Measurements from ENCODE around the gene SLC16A1.

Gene SLC16A1

GRCh38 chr1:112926858-112927257, 29.1 kb downstream of the SLC16A1 start:
- no peak for DNase-seq (ENCODE audit: low read depth, low spot score)
- Histone ChIP-seq H3K9ac (ENCODE audit: insufficient read length) (no peak overlapping the region), H3K4me3 (no peak overlapping the region), H3K27ac (no peak overlapping the region), H3K9me3 (ENCODE audit: low read depth, low read length) (no peaks in the 10 kb centered on the region), H3K36me3 (ENCODE audit: insufficient read depth, low read length) (peaks cover 69% of the 10 kb centered on the region)
- no peak for TF ChIP-seq FOXP2 (optimal IDR thresholded peaks at IDR 0.05; ENCODE audit: control extremely low read depth, extremely low read length, insufficient read depth)
- TF ChIP-seq POLR2AphosphoS5 (IDR thresholded peaks at IDR 0.05; ENCODE audit: borderline replicate concordance, low read depth, low read length) = no peak

GRCh38 chr1:112925015-112925414, 31.0 kb downstream of the SLC16A1 start:
- Histone ChIP-seq H3K4me3 (no peak overlapping the region), H3K36me3 (ENCODE audit: insufficient read depth, low read length) (peaks cover 78% of the 10 kb centered on the region), H3K9ac (ENCODE audit: insufficient read length) (no peak overlapping the region), H3K27ac (no peak overlapping the region), H3K9me3 (ENCODE audit: low read depth, low read length) (no peaks in the 10 kb centered on the region)
- DNase-seq (ENCODE audit: low read depth, low spot score) = no peak
- TF ChIP-seq POLR2AphosphoS5 (IDR thresholded peaks at IDR 0.05; ENCODE audit: borderline replicate concordance, low read depth, low read length) (no peak), FOXP2 (optimal IDR thresholded peaks at IDR 0.05; ENCODE audit: control extremely low read depth, extremely low read length, insufficient read depth) (no peak), EZH2 (IDR thresholded peaks at IDR 0.05) (no peak)

- Histone ChIP-seq H3K27ac (no peak overlapping the region), H3K36me3 (ENCODE audit: insufficient read depth, low read length) (peaks cover 75% of the 10 kb centered on the region), H3K9me3 (ENCODE audit: low read depth, low read length) (no peaks in the 10 kb centered on the region), H3K4me3 (no peak overlapping the region), H3K9ac (ENCODE audit: insufficient read length) (no peak overlapping the region)
- TF ChIP-seq EZH2 (IDR thresholded peaks at IDR 0.05) = no peak
- TF ChIP-seq POLR2AphosphoS5 (IDR thresholded peaks at IDR 0.05; ENCODE audit: borderline replicate concordance, low read depth, low read length) = no peak
- TF ChIP-seq FOXP2 (optimal IDR thresholded peaks at IDR 0.05; ENCODE audit: control extremely low read depth, extremely low read length, insufficient read depth) = no peak
- DNase-seq (ENCODE audit: low read depth, low spot score) = no peak
Measured at GRCh38 chr1:112923959-112924349, 32.0 kb downstream of the SLC16A1 start.

- no peak overlapping the region for H3K4me3 ChIP-seq
- no peak overlapping the region for H3K27ac ChIP-seq
- H3K9ac ChIP-seq (ENCODE audit: insufficient read length) = no peak overlapping the region
- H3K36me3 ChIP-seq (ENCODE audit: insufficient read depth, low read length) = peaks cover 72% of the 10 kb centered on the region
- TF ChIP-seq POLR2AphosphoS5 (IDR thresholded peaks at IDR 0.05; ENCODE audit: borderline replicate concordance, low read depth, low read length) (no peak), FOXP2 (optimal IDR thresholded peaks at IDR 0.05; ENCODE audit: control extremely low read depth, extremely low read length, insufficient read depth) (no peak), EZH2 (IDR thresholded peaks at IDR 0.05) (no peak)
- no peak for DNase-seq (ENCODE audit: low read depth, low spot score)
- H3K9me3 ChIP-seq (ENCODE audit: low read depth, low read length) = no peaks in the 10 kb centered on the region
Measured at GRCh38 chr1:112923234-112923958, 32.6 kb downstream of the SLC16A1 start.

GRCh38 chr1:112911506-112912220, 44.3 kb downstream of the SLC16A1 start:
- H3K4me3 ChIP-seq = no peak overlapping the region
- no peak for DNase-seq (ENCODE audit: low read depth, low spot score)
- H3K9ac ChIP-seq (ENCODE audit: insufficient read length) = no peak overlapping the region
- H3K9me3 ChIP-seq (ENCODE audit: low read depth, low read length) = no peaks in the 10 kb centered on the region
- TF ChIP-seq FOXP2 (optimal IDR thresholded peaks at IDR 0.05; ENCODE audit: control extremely low read depth, extremely low read length, insufficient read depth) = no peak
- no peak for TF ChIP-seq POLR2AphosphoS5 (IDR thresholded peaks at IDR 0.05; ENCODE audit: borderline replicate concordance, low read depth, low read length)
- no peak for TF ChIP-seq EZH2 (IDR thresholded peaks at IDR 0.05)
- peaks cover 67% of the 10 kb centered on the region for H3K36me3 ChIP-seq (ENCODE audit: insufficient read depth, low read length)
- H3K27ac ChIP-seq = no peak overlapping the region

GRCh38 chr1:112909847-112910246, 46.1 kb downstream of the SLC16A1 start:
- no peak overlapping the region for H3K9ac ChIP-seq (ENCODE audit: insufficient read length)
- no peak overlapping the region for H3K27ac ChIP-seq
- no peak overlapping the region for H3K4me3 ChIP-seq
- H3K36me3 ChIP-seq (ENCODE audit: insufficient read depth, low read length) = peaks cover 60% of the 10 kb centered on the region
- DNase-seq (ENCODE audit: low read depth, low spot score) = no peak
- H3K9me3 ChIP-seq (ENCODE audit: low read depth, low read length) = no peaks in the 10 kb centered on the region
- TF ChIP-seq FOXP2 (optimal IDR thresholded peaks at IDR 0.05; ENCODE audit: control extremely low read depth, extremely low read length, insufficient read depth) = no peak
- no peak for TF ChIP-seq EZH2 (IDR thresholded peaks at IDR 0.05)
- TF ChIP-seq POLR2AphosphoS5 (IDR thresholded peaks at IDR 0.05; ENCODE audit: borderline replicate concordance, low read depth, low read length) = no peak

- TF ChIP-seq POLR2AphosphoS5 (IDR thresholded peaks at IDR 0.05; ENCODE audit: borderline replicate concordance, low read depth, low read length) = no peak
- no peak for TF ChIP-seq EZH2 (IDR thresholded peaks at IDR 0.05)
- no peak for TF ChIP-seq FOXP2 (optimal IDR thresholded peaks at IDR 0.05; ENCODE audit: control extremely low read depth, extremely low read length, insufficient read depth)
- H3K9me3 ChIP-seq (ENCODE audit: low read depth, low read length) = no peaks in the 10 kb centered on the region
- H3K36me3 ChIP-seq (ENCODE audit: insufficient read depth, low read length) = peaks cover 28% of the 10 kb centered on the region
- peak overlapping the region; percentile 66; the same call in 1 of the 2 replicates for H3K27ac ChIP-seq
- DNase-seq (ENCODE audit: low read depth, low spot score) = no peak
- no peak overlapping the region for H3K9ac ChIP-seq (ENCODE audit: insufficient read length)
- H3K4me3 ChIP-seq = no peak overlapping the region
Measured at GRCh38 chr1:112906150-112906698, 49.8 kb downstream of the SLC16A1 start.

- H3K36me3 ChIP-seq (ENCODE audit: insufficient read depth, low read length) = peaks cover 23% of the 10 kb centered on the region; the same call in 1 of the 2 replicates
- no peak overlapping the region for H3K9ac ChIP-seq (ENCODE audit: insufficient read length)
Measured at GRCh38 chr1:112905395-112906149, 50.4 kb downstream of the SLC16A1 start.

More at GRCh38 chr1:112905395-112906149, 50.4 kb downstream of the SLC16A1 start:
- no peaks in the 10 kb centered on the region for H3K9me3 ChIP-seq (ENCODE audit: low read depth, low read length)
- DNase-seq (ENCODE audit: low read depth, low spot score) = no peak
- no peak for TF ChIP-seq EZH2 (IDR thresholded peaks at IDR 0.05)
- TF ChIP-seq FOXP2 (optimal IDR thresholded peaks at IDR 0.05; ENCODE audit: control extremely low read depth, extremely low read length, insufficient read depth) = no peak
- no peak for TF ChIP-seq POLR2AphosphoS5 (IDR thresholded peaks at IDR 0.05; ENCODE audit: borderline replicate concordance, low read depth, low read length)
- no peak overlapping the region for H3K4me3 ChIP-seq
- peak overlapping the region; percentile 66; the same call in 1 of the 2 replicates for H3K27ac ChIP-seq
